Measurements from ENCODE around the gene CALHM5.

DNA sequence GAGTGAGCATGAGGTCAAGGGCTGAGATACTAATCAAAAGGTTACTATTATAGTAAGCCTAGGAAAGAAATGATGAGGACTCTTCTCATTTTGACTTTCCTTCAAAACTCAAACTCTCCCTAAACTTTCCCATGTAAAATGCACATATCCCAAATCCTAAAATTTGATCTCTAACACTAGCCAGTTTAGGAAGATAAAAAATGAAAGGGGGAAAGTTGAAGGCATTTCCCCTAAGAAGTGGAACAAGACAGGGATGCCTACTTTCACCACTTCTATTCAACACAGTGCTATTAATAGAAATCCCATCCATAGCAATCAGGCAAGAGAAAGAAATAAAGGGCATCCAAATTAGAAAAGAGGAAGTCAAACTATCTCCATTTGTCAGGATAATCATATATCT, 2.9 kb upstream of the CALHM5 start:
- TF ChIP-seq EZH2 (IDR thresholded peaks at IDR 0.05; ENCODE audit: insufficient read depth, poor library complexity, severe bottlenecking) (no peak), EZH2phosphoT487 (IDR thresholded peaks at IDR 0.05; ENCODE audit: insufficient read depth, low read depth) (no peak)
